Neuronal stem cell (in vitro differentiated cells): ENCODE results near the gene NELFCD.
A peak's percentile ranks its signal among the peaks of the same experiment; 100 is the strongest.

Experiments used
- DNase-seq: peaks from one replicate; pipeline ENCODE4 v3.0.0-alpha.2; 2013; ENCODE audit warnings: low spot score
- H2AFZ ChIP-seq: one replicate; pipeline ENCODE4 v1.6.1; 2013; ENCODE audit warnings: mild to moderate bottlenecking, low read length, inconsistent platforms
- H2AK5ac ChIP-seq: 2 replicates; pipeline ENCODE4 v1.6.1; 2013; ENCODE audit warnings: low read depth, mild to moderate bottlenecking, inconsistent platforms, low read length, moderate library complexity, mixed read lengths
- H2BK120ac ChIP-seq: 2 replicates; pipeline ENCODE4 v1.6.1; 2013; ENCODE audit warnings: low read depth, mild to moderate bottlenecking, inconsistent platforms, low read length, moderate library complexity, mixed read lengths
- H2BK12ac ChIP-seq: one replicate; pipeline ENCODE4 v1.6.1; 2013; ENCODE audit warnings: low read length, inconsistent platforms
- H2BK15ac ChIP-seq: 2 replicates; pipeline ENCODE4 v1.6.1; 2013; ENCODE audit warnings: mild to moderate bottlenecking, low read length, inconsistent platforms, mixed read lengths
- H2BK5ac ChIP-seq: one replicate; pipeline ENCODE4 v1.6.1; 2013; ENCODE audit warnings: inconsistent platforms, mild to moderate bottlenecking, low read length, moderate library complexity
- H3K14ac ChIP-seq: one replicate; pipeline ENCODE4 v1.6.1; 2013; ENCODE audit warnings: low read length, inconsistent platforms
- H3K18ac ChIP-seq: 2 replicates; pipeline ENCODE4 v1.6.1; 2013; ENCODE audit warnings: low read length, inconsistent platforms
- H3K23ac ChIP-seq: 2 replicates; pipeline ENCODE4 v1.6.1; 2013; ENCODE audit warnings: low read depth, mild to moderate bottlenecking, mixed read lengths, low read length, inconsistent platforms; ENCODE audit not compliant: poor library complexity
- H3K27ac ChIP-seq: replicated peaks from 3 replicates; pipeline ENCODE4 v1.5.1; 2013; ENCODE audit warnings: low read length, inconsistent platforms
- H3K27me3 ChIP-seq, 3 experiments: 2 replicates each; pipeline ENCODE4 v1.6.1; 2013; ENCODE audit warnings: low read length in 3 of 3, mild to moderate bottlenecking in 2 of 3, inconsistent platforms in 1 of 3, low read depth in 1 of 3, mixed read lengths in 1 of 3, moderate library complexity in 1 of 3; ENCODE audit not compliant: control insufficient read depth in 3 of 3, insufficient read depth in 3 of 3
- H3K36me3 ChIP-seq, 2 donors: replicated peaks in 1 of 2; 2 replicates each; pipeline ENCODE4 v1.6.1; 2013; ENCODE audit warnings: low read length in 2 of 2; ENCODE audit not compliant: control insufficient read depth in 2 of 2, insufficient read depth in 2 of 2
- H3K4ac ChIP-seq: 2 replicates; pipeline ENCODE4 v1.6.1; 2013; ENCODE audit warnings: inconsistent platforms, mild to moderate bottlenecking, low read length, moderate library complexity
- H3K4me1 ChIP-seq, 2 donors: 1 replicate in 1 of 2; 2 replicates in 1 of 2; pipeline ENCODE4 v1.6.1; 2013; ENCODE audit warnings: low read length in 2 of 2, low read depth in 1 of 2; ENCODE audit not compliant: control insufficient read depth in 2 of 2, insufficient read depth in 1 of 2
- H3K4me2 ChIP-seq: one replicate; pipeline ENCODE4 v1.6.1; 2013; ENCODE audit warnings: mild to moderate bottlenecking, low read length, inconsistent platforms; ENCODE audit not compliant: insufficient read depth, poor library complexity, severe bottlenecking
- H3K4me3 ChIP-seq, 2 donors: 2 replicates each; pipeline ENCODE4 v1.5.1; 2013; ENCODE audit warnings: low read length in 2 of 2, mild to moderate bottlenecking in 2 of 2, inconsistent platforms in 1 of 2, moderate library complexity in 1 of 2
- H3K79me1 ChIP-seq: one replicate; pipeline ENCODE4 v1.6.1; 2013; ENCODE audit warnings: low read depth, mild to moderate bottlenecking, inconsistent platforms, low read length, moderate library complexity
- H3K9ac ChIP-seq: one replicate; pipeline ENCODE4 v1.6.1; 2013; ENCODE audit warnings: mild to moderate bottlenecking, low read depth, low read length, inconsistent platforms; ENCODE audit not compliant: poor library complexity
- H3K9me3 ChIP-seq, 2 donors: replicated peaks in 1 of 2; 2 replicates each; pipeline versions ENCODE3 to v1.6.1; 2013; ENCODE audit warnings: low read length in 2 of 2, mild to moderate bottlenecking in 2 of 2, inconsistent platforms in 1 of 2, low read depth in 1 of 2, mixed read lengths in 1 of 2, moderate library complexity in 1 of 2; ENCODE audit not compliant: control insufficient read depth in 2 of 2, insufficient read depth in 1 of 2
- H4K8ac ChIP-seq: one replicate; pipeline ENCODE4 v1.6.1; 2013; ENCODE audit warnings: low read depth, mild to moderate bottlenecking, inconsistent platforms, low read length, moderate library complexity
- H4K91ac ChIP-seq: one replicate; pipeline ENCODE4 v1.6.1; 2013; ENCODE audit warnings: low read length, low read depth, mild to moderate bottlenecking, inconsistent platforms; ENCODE audit not compliant: poor library complexity
- WGBS, 2 donors: extraction: QIAGEN DNeasy Blood & Tissue Kit; methylation state at CpG; one replicate each; pipeline ENCODE4 v1.1.7; 2013; ENCODE audit warnings: missing lambda C conversion rate in 2 of 2, mixed read lengths in 1 of 2; ENCODE audit not compliant: insufficient read length in 2 of 2, insufficient replicate concordance in 1 of 2; ENCODE audit errors: extremely low coverage in 2 of 2; 5-methylcytosine and 5-hydroxymethylcytosine counted together

Gene NELFCD

GRCh38 chr20:59003836-59004492 is 22.9 kb downstream of the NELFCD start:
- no peaks in the 10 kb centered on the region for H3K9me3 ChIP-seq
- peak overlapping the region; percentile 56 for H3K14ac ChIP-seq
- H4K91ac ChIP-seq, result no peak overlapping the region
- no CpG with 5 or more reads among the region's 16 CpGs for WGBS, 2 donors
- no peak overlapping the region for H3K9ac ChIP-seq
- no peak overlapping the region for H3K4me3 ChIP-seq
- H2BK120ac ChIP-seq, result no peak overlapping the region
- peaks cover 10 to 16% of the 10 kb centered on the region in 2 donors for H3K4me1 ChIP-seq
- no peak overlapping the region for H3K4me2 ChIP-seq
- no peak overlapping the region for H4K8ac ChIP-seq
- no peak for DNase-seq
- peaks cover 0 to 5% of the 10 kb centered on the region in 2 donors for H3K36me3 ChIP-seq
- H3K27ac ChIP-seq, result no peak overlapping the region
- H3K79me1 ChIP-seq, result peaks cover 5% of the 10 kb centered on the region
- H3K4ac ChIP-seq, result no peak overlapping the region
- no peak overlapping the region for H3K23ac ChIP-seq
- H3K18ac ChIP-seq, result peak overlapping the region; percentile 76
- no peaks in the 10 kb centered on the region for H3K27me3 ChIP-seq
- H2AFZ ChIP-seq, result no peak overlapping the region
- H2AK5ac ChIP-seq, result no peak overlapping the region
- H2BK15ac ChIP-seq, result no peak overlapping the region
- no peak overlapping the region for H2BK12ac ChIP-seq
- H2BK5ac ChIP-seq, result no peak overlapping the region

GRCh38 chr20:59004493-59004762 is 23.4 kb downstream of the NELFCD start:
- Histone ChIP-seq H2BK15ac (no peak overlapping the region), H3K18ac (no peak overlapping the region), H3K4me3 (no peak overlapping the region), H3K36me3 (peaks cover 0 to 5% of the 10 kb centered on the region in 2 donors), H3K14ac (no peak overlapping the region), H3K4me2 (no peak overlapping the region), H4K91ac (no peak overlapping the region), H4K8ac (no peak overlapping the region), H3K79me1 (peaks cover 5% of the 10 kb centered on the region), H2BK120ac (no peak overlapping the region), H3K4me1 (peaks cover 10 to 16% of the 10 kb centered on the region in 2 donors), H2BK5ac (no peak overlapping the region), H2AFZ (no peak overlapping the region), H2AK5ac (no peak overlapping the region), H3K9ac (no peak overlapping the region), H3K27ac (no peak overlapping the region), H3K4ac (no peak overlapping the region), H3K27me3 (no peaks in the 10 kb centered on the region), H3K9me3 (no peaks in the 10 kb centered on the region), H3K23ac (no peak overlapping the region), H2BK12ac (no peak overlapping the region)
- WGBS, 2 donors, result no CpG with 5 or more reads among the region's 4 CpGs
- no peak for DNase-seq

GRCh38 chr20:59004763-59005522 is 23.9 kb downstream of the NELFCD start:
- Histone ChIP-seq H3K9ac (no peak overlapping the region), H2BK5ac (no peak overlapping the region), H2AFZ (no peak overlapping the region), H2BK120ac (no peak overlapping the region), H3K4me2 (no peak overlapping the region), H3K9me3 (no peaks in the 10 kb centered on the region), H3K4ac (no peak overlapping the region), H3K14ac (no peak overlapping the region), H3K23ac (no peak overlapping the region), H4K8ac (no peak overlapping the region), H2BK12ac (no peak overlapping the region), H2BK15ac (no peak overlapping the region), H3K79me1 (peaks cover 5% of the 10 kb centered on the region), H3K27me3 (no peaks in the 10 kb centered on the region), H4K91ac (no peak overlapping the region), H3K36me3 (peaks cover 0 to 5% of the 10 kb centered on the region in 2 donors), H3K4me1 (peaks cover 10 to 16% of the 10 kb centered on the region in 2 donors), H3K18ac (no peak overlapping the region), H2AK5ac (no peak overlapping the region), H3K27ac (no peak overlapping the region), H3K4me3 (no peak overlapping the region)
- DNase-seq, result no peak
- no CpG with 5 or more reads among the region's 17 CpGs for WGBS, 2 donors

GRCh38 chr20:59005523-59006166 is 24.6 kb downstream of the NELFCD start:
- no peak overlapping the region for H3K27ac ChIP-seq
- no peak overlapping the region for H3K4ac ChIP-seq
- H3K4me1 ChIP-seq, result peaks cover 14 to 17% of the 10 kb centered on the region in 2 donors
- no peaks in the 10 kb centered on the region for H3K9me3 ChIP-seq
- H3K4me2 ChIP-seq, result no peak overlapping the region
- no peak overlapping the region for H2BK12ac ChIP-seq
- H2AK5ac ChIP-seq, result peak overlapping the region; percentile 85
- peaks cover 5% of the 10 kb centered on the region for H3K79me1 ChIP-seq
- no peak overlapping the region for H3K4me3 ChIP-seq
- H3K9ac ChIP-seq, result peak overlapping the region; percentile 88
- no peak overlapping the region for H2BK120ac ChIP-seq
- no peak overlapping the region for H4K91ac ChIP-seq
- peak overlapping the region; percentile 30 for H2BK15ac ChIP-seq
- no peak for DNase-seq
- H4K8ac ChIP-seq, result no peak overlapping the region
- peak overlapping the region; percentile 70 for H2BK5ac ChIP-seq
- no peak overlapping the region for H3K18ac ChIP-seq
- H2AFZ ChIP-seq, result no peak overlapping the region
- no peak overlapping the region for H3K14ac ChIP-seq
- H3K27me3 ChIP-seq, result no peaks in the 10 kb centered on the region
- no peak overlapping the region for H3K23ac ChIP-seq
- WGBS, 2 donors, result no CpG with 5 or more reads among the region's 3 CpGs
- H3K36me3 ChIP-seq, result peaks cover 0 to 5% of the 10 kb centered on the region in 2 donors
